Measurements from ENCODE around the gene DSCAM. TPM values are rescaled to one million over a fixed set of nuclear protein-coding genes. Genes with fewer than 3 reads are reported as not detected.

DSCAM gene
- polyA plus RNA-seq, 3 donors, result not detected

- no peaks in the 10 kb centered on the region for H3K79me2 ChIP-seq (ENCODE audit: insufficient read depth, low read length)
- no peak overlapping the region for H3K27ac ChIP-seq (ENCODE audit: low read depth in 1 of 2, low read length in 2 of 2)
- H3K9ac ChIP-seq (ENCODE audit: insufficient read depth, low read length, poor library complexity, severe bottlenecking), result no peak overlapping the region
- H3K9me3 Mint-ChIP-seq, result peaks cover 0 to 18% (median 8%) of the 10 kb centered on the region in 7 donors
- no peak overlapping the region for H2AFZ ChIP-seq (ENCODE audit: insufficient read depth, low read depth, low read length, poor library complexity, severe bottlenecking)
- peaks cover 9 to 14% of the 10 kb centered on the region in 2 donors for H3K9me3 ChIP-seq (replicated peaks in 1 of 2; ENCODE audit: control insufficient read depth in 1 of 2, insufficient read depth in 1 of 2, low read length in 2 of 2)
- no peak for DNase-seq
- H3K4me3 Mint-ChIP-seq, result no peak overlapping the region
- peaks cover 0 to 3% (median 0%) of the 10 kb centered on the region in 3 donors for H3K27me3 Mint-ChIP-seq (ENCODE audit: low read depth in 3 of 3)
- H4K20me1 ChIP-seq (ENCODE audit: insufficient read depth, low read length), result no peaks in the 10 kb centered on the region
- H3K4me1 ChIP-seq (ENCODE audit: control insufficient read depth in 1 of 2, insufficient read depth in 2 of 2, low read length in 2 of 2), result no peaks in the 10 kb centered on the region
- intact Hi-C loops (cut with micrococcal nuclease), result no loop called here
- no peaks in the 10 kb centered on the region for H3K36me3 ChIP-seq (replicated peaks in 1 of 2; ENCODE audit: control insufficient read depth in 1 of 2, insufficient read depth in 2 of 2, low read length in 2 of 2)
- H3K4me2 ChIP-seq (replicated peaks; ENCODE audit: extremely low read depth, low read length, poor library complexity, severe bottlenecking), result no peak overlapping the region
- no peaks in the 10 kb centered on the region for H3K27me3 ChIP-seq (ENCODE audit: control insufficient read depth in 2 of 2, insufficient read depth in 2 of 2, low read length in 2 of 2)
- H3K4me1 Mint-ChIP-seq, result no peaks in the 10 kb centered on the region
- no peak overlapping the region for H3K27ac Mint-ChIP-seq
- no peak for TF ChIP-seq CTCF (IDR thresholded peaks at IDR 0.05)
- H3K4me3 ChIP-seq (replicated peaks in 1 of 3; ENCODE audit: low read depth in 2 of 3, low read length in 3 of 3), result no peak overlapping the region
- WGBS (ENCODE audit: insufficient coverage), result 88% methylated on average over 1 of the region's 3 CpGs
- H3K36me3 Mint-ChIP-seq, result no peaks in the 10 kb centered on the region
These were observed 442.6 kb downstream of the DSCAM start for GRCh38 chr21:40404396-40404800.

GRCh38 chr21:40402884-40403582 is 443.9 kb downstream of the DSCAM start:
- Histone ChIP-seq H3K27me3 (ENCODE audit: control insufficient read depth in 2 of 2, insufficient read depth in 2 of 2, low read length in 2 of 2) (no peaks in the 10 kb centered on the region), H3K27ac (ENCODE audit: low read depth in 1 of 2, low read length in 2 of 2) (no peak overlapping the region), H3K4me3 (replicated peaks in 1 of 3; ENCODE audit: low read depth in 2 of 3, low read length in 3 of 3) (no peak overlapping the region), H3K4me2 (replicated peaks; ENCODE audit: extremely low read depth, low read length, poor library complexity, severe bottlenecking) (no peak overlapping the region), H3K9ac (ENCODE audit: insufficient read depth, low read length, poor library complexity, severe bottlenecking) (no peak overlapping the region), H2AFZ (ENCODE audit: insufficient read depth, low read depth, low read length, poor library complexity, severe bottlenecking) (no peak overlapping the region), H3K9me3 (replicated peaks in 1 of 2; ENCODE audit: control insufficient read depth in 1 of 2, insufficient read depth in 1 of 2, low read length in 2 of 2) (peaks cover 7 to 12% of the 10 kb centered on the region in 2 donors), H3K36me3 (replicated peaks in 1 of 2; ENCODE audit: control insufficient read depth in 1 of 2, insufficient read depth in 2 of 2, low read length in 2 of 2) (no peaks in the 10 kb centered on the region), H3K4me1 (ENCODE audit: control insufficient read depth in 1 of 2, insufficient read depth in 2 of 2, low read length in 2 of 2) (no peaks in the 10 kb centered on the region), H3K79me2 (ENCODE audit: insufficient read depth, low read length) (no peaks in the 10 kb centered on the region), H4K20me1 (ENCODE audit: insufficient read depth, low read length) (no peaks in the 10 kb centered on the region)
- no peaks in the 10 kb centered on the region for H3K36me3 Mint-ChIP-seq
- H3K9me3 Mint-ChIP-seq, result peaks cover 2 to 22% (median 10%) of the 10 kb centered on the region in 7 donors
- no peaks in the 10 kb centered on the region for H3K27me3 Mint-ChIP-seq (ENCODE audit: low read depth in 3 of 3)
- no peak for TF ChIP-seq CTCF (IDR thresholded peaks at IDR 0.05)
- intact Hi-C loops (cut with micrococcal nuclease), result no loop called here
- no peak overlapping the region for H3K27ac Mint-ChIP-seq
- no peaks in the 10 kb centered on the region for H3K4me1 Mint-ChIP-seq
- H3K4me3 Mint-ChIP-seq, result no peak overlapping the region
- WGBS (ENCODE audit: insufficient coverage), result 63% methylated on average over 1 of the region's 2 CpGs
- no peak for DNase-seq
